Fibroblast of skin of right quadriceps (primary cell): ENCODE measurements around the gene SORCS3.
A peak's percentile ranks its signal among the peaks of the same experiment; 100 is the strongest.

ENCODE experiments used
- DNase-seq: peaks from one replicate; pipeline ENCODE4 v3.0.0-alpha.2; 2013

The SORCS3 gene

GRCh38 chr10:104780946-104781595, 140.0 kb downstream of the SORCS3 start:
- no peak for DNase-seq

GRCh38 chr10:104784452-104784851, 143.4 kb downstream of the SORCS3 start:
- no peak for DNase-seq

- no peak for DNase-seq
Observed at GRCh38 chr10:104791471-104791870, 150.4 kb downstream of the SORCS3 start.

GRCh38 chr10:104795411-104795810, 154.3 kb downstream of the SORCS3 start:
- no peak for DNase-seq

- DNase-seq = no peak
Observed at GRCh38 chr10:104796823-104797222, 155.7 kb downstream of the SORCS3 start.

GRCh38 chr10:104802941-104803340, 161.9 kb downstream of the SORCS3 start:
- DNase-seq = no peak

- no peak for DNase-seq
Observed at GRCh38 chr10:104804880-104805279, 163.8 kb downstream of the SORCS3 start.

- DNase-seq = peak; percentile 32
Observed at GRCh38 chr10:104806801-104807200, 165.7 kb downstream of the SORCS3 start.

- DNase-seq = peak; percentile 6
Observed at GRCh38 chr10:104807581-104808310, 166.7 kb downstream of the SORCS3 start.

- peak; percentile 19 for DNase-seq
Observed at GRCh38 chr10:104809288-104810090, 168.4 kb downstream of the SORCS3 start.

- DNase-seq = no peak
Observed at GRCh38 chr10:104811166-104811565, 170.1 kb downstream of the SORCS3 start.

GRCh38 chr10:104816501-104816900, 175.4 kb downstream of the SORCS3 start:
- no peak for DNase-seq

GRCh38 chr10:104819731-104820130, 178.6 kb downstream of the SORCS3 start:
- DNase-seq = no peak

GRCh38 chr10:104822088-104822487, 181.0 kb downstream of the SORCS3 start:
- DNase-seq = no peak

- DNase-seq = peak; percentile 26
Observed at GRCh38 chr10:104824380-104825006, 183.4 kb downstream of the SORCS3 start.

- DNase-seq = no peak
Observed at GRCh38 chr10:104831272-104831671, 190.2 kb downstream of the SORCS3 start.

GRCh38 chr10:104834580-104834979, 193.5 kb downstream of the SORCS3 start:
- DNase-seq = no peak

GRCh38 chr10:104835422-104835821, 194.3 kb downstream of the SORCS3 start:
- no peak for DNase-seq

GRCh38 chr10:104842704-104843103, 201.6 kb downstream of the SORCS3 start:
- no peak for DNase-seq

- DNase-seq = no peak
Observed at GRCh38 chr10:104844073-104844472, 203.0 kb downstream of the SORCS3 start.

GRCh38 chr10:104850023-104850422, 208.9 kb downstream of the SORCS3 start:
- no peak for DNase-seq

GRCh38 chr10:104867966-104868598, 227.0 kb downstream of the SORCS3 start:
- DNase-seq = no peak

- DNase-seq = no peak
Observed at GRCh38 chr10:104872691-104873090, 231.6 kb downstream of the SORCS3 start.
